NB4 (cell line): ENCODE results near the gene DST.

Source experiments
- DNase-seq: peaks from one replicate; pipeline ENCODE4 v3.0.0; 2010; ENCODE audit warnings: low read depth
- H3K4me3 ChIP-seq: one replicate; pipeline ENCODE4 v1.5.1; 2011; ENCODE audit warnings: mild to moderate bottlenecking, low read depth, low read length, moderate library complexity
- CTCF ChIP-seq: IDR thresholded peaks from one replicate; pipeline ENCODE4 v1.5.1; 2012; ENCODE audit warnings: low read depth, low read length
- MAX ChIP-seq: IDR thresholded peaks from 2 replicates; pipeline ENCODE4 v1.6.1; 2011; ENCODE audit warnings: low read depth, low read length
- MYC ChIP-seq: IDR thresholded peaks from 2 replicates; pipeline ENCODE4 v1.6.1; 2011; ENCODE audit warnings: low read depth, low read length
- POLR2A ChIP-seq: IDR thresholded peaks from 2 replicates; pipeline ENCODE4 v1.6.1; 2011; ENCODE audit warnings: mild to moderate bottlenecking; ENCODE audit not compliant: insufficient read length; ENCODE audit errors: extremely low read depth

Gene DST

GRCh38 chr6:56450376-56450775 lies 192.3 kb downstream of the DST start:
- no peak overlapping the region for H3K4me3 ChIP-seq
- no peak for DNase-seq
- TF ChIP-seq MYC (no peak), MAX (no peak), CTCF (no peak), POLR2A (no peak)

- H3K4me3 ChIP-seq = no peak overlapping the region
- TF ChIP-seq MAX = no peak
- no peak for TF ChIP-seq MYC
- no peak for TF ChIP-seq CTCF
- no peak for TF ChIP-seq POLR2A
- no peak for DNase-seq
These were observed 194.6 kb downstream of the DST start for GRCh38 chr6:56448046-56448445.

- TF ChIP-seq MAX (no peak), POLR2A (no peak), CTCF (no peak), MYC (no peak)
- no peak overlapping the region for H3K4me3 ChIP-seq
- DNase-seq = no peak
These were observed 196.9 kb downstream of the DST start for GRCh38 chr6:56445818-56446217.

GRCh38 chr6:56444855-56445254 lies 197.8 kb downstream of the DST start:
- H3K4me3 ChIP-seq = no peak overlapping the region
- TF ChIP-seq CTCF (no peak), POLR2A (no peak), MYC (no peak), MAX (no peak)
- DNase-seq = no peak

GRCh38 chr6:56440551-56440981 lies 202.1 kb downstream of the DST start:
- no peak for DNase-seq
- TF ChIP-seq MYC (no peak), POLR2A (no peak)
- no peak overlapping the region for H3K4me3 ChIP-seq

- H3K4me3 ChIP-seq = no peak overlapping the region
These were observed 205.4 kb downstream of the DST start for GRCh38 chr6:56437171-56437900.

More at GRCh38 chr6:56437171-56437900, 205.4 kb downstream of the DST start:
- DNase-seq = no peak
- TF ChIP-seq CTCF (no peak), MAX (no peak), POLR2A (no peak), MYC (no peak)
